ENCODE measurements around the gene DIP2C.
"Not testable (repeated sequence)": the region's sequence is repeated elsewhere in the genome, so short reads cannot be mapped to it uniquely, and the experiment has no call there.

The DIP2C gene

GRCh38 chr10:451856-452255 lies 237.6 kb downstream of the DIP2C start:
- DNase-seq (ENCODE audit: low read depth in 2 of 2), result no peak

- DNase-seq (ENCODE audit: low read depth in 2 of 2), result no peak
Observed at GRCh38 chr10:451021-451471, 238.4 kb downstream of the DIP2C start.

GRCh38 chr10:450463-450862 lies 239.0 kb downstream of the DIP2C start:
- DNase-seq (ENCODE audit: low read depth in 2 of 2), result no peak

- DNase-seq (ENCODE audit: low read depth in 2 of 2), result peak in 1 of 2 experiments; percentile 3
Observed at GRCh38 chr10:449331-449730, 240.1 kb downstream of the DIP2C start.

- DNase-seq (ENCODE audit: low read depth in 2 of 2), result peak in 1 of 2 experiments; percentile 5
Observed at GRCh38 chr10:443459-443858, 246.0 kb downstream of the DIP2C start.

GRCh38 chr10:442209-442608 lies 247.3 kb downstream of the DIP2C start:
- no peak for DNase-seq (ENCODE audit: low read depth in 2 of 2)

GRCh38 chr10:441659-442058 lies 247.8 kb downstream of the DIP2C start:
- DNase-seq (ENCODE audit: low read depth in 2 of 2), result no peak

GRCh38 chr10:440127-440526 lies 249.3 kb downstream of the DIP2C start:
- DNase-seq (ENCODE audit: low read depth in 2 of 2), result no peak

- DNase-seq (ENCODE audit: low read depth in 2 of 2), result no peak
Observed at GRCh38 chr10:437698-438490, 251.6 kb downstream of the DIP2C start.

- DNase-seq (ENCODE audit: low read depth in 2 of 2), result no peak
Observed at GRCh38 chr10:436911-437665, 252.4 kb downstream of the DIP2C start.

GRCh38 chr10:436013-436697 lies 253.3 kb downstream of the DIP2C start:
- DNase-seq (ENCODE audit: low read depth in 2 of 2), result no peak

- no peak for DNase-seq (ENCODE audit: low read depth in 2 of 2)
Observed at GRCh38 chr10:435397-435796, 254.1 kb downstream of the DIP2C start.

GRCh38 chr10:429696-430095 lies 259.8 kb downstream of the DIP2C start:
- DNase-seq (ENCODE audit: low read depth in 2 of 2), result no peak

GRCh38 chr10:427761-428519 lies 261.5 kb downstream of the DIP2C start:
- DNase-seq (ENCODE audit: low read depth in 2 of 2), result no peak

GRCh38 chr10:425365-425764 lies 264.1 kb downstream of the DIP2C start:
- not testable (repeated sequence) for DNase-seq (ENCODE audit: low read depth in 2 of 2)

- not testable (repeated sequence) for DNase-seq (ENCODE audit: low read depth in 2 of 2)
Observed at GRCh38 chr10:424724-425123, 264.7 kb downstream of the DIP2C start.

GRCh38 chr10:423178-423577 lies 266.3 kb downstream of the DIP2C start:
- DNase-seq (ENCODE audit: low read depth in 2 of 2), result no peak

GRCh38 chr10:422675-423074 lies 266.8 kb downstream of the DIP2C start:
- no peak for DNase-seq (ENCODE audit: low read depth in 2 of 2)

GRCh38 chr10:422241-422640 lies 267.2 kb downstream of the DIP2C start:
- no peak for DNase-seq (ENCODE audit: low read depth in 2 of 2)

GRCh38 chr10:421170-421569 lies 268.3 kb downstream of the DIP2C start:
- DNase-seq (ENCODE audit: low read depth in 2 of 2), result no peak

Data from fibroblast of skin of left quadriceps (primary cell).